Neuronal stem cell (in vitro differentiated cells): ENCODE measurements around the gene EDC3.

Experiments
- DNase-seq: peaks from one replicate; pipeline ENCODE4 v3.0.0-alpha.2; 2013; ENCODE audit warnings: low spot score
- H2AFZ ChIP-seq: one replicate; pipeline ENCODE4 v1.6.1; 2013; ENCODE audit warnings: mild to moderate bottlenecking, low read length, inconsistent platforms
- H2AK5ac ChIP-seq: 2 replicates; pipeline ENCODE4 v1.6.1; 2013; ENCODE audit warnings: low read depth, mild to moderate bottlenecking, inconsistent platforms, low read length, moderate library complexity, mixed read lengths
- H2BK120ac ChIP-seq: 2 replicates; pipeline ENCODE4 v1.6.1; 2013; ENCODE audit warnings: low read depth, mild to moderate bottlenecking, inconsistent platforms, low read length, moderate library complexity, mixed read lengths
- H2BK12ac ChIP-seq: one replicate; pipeline ENCODE4 v1.6.1; 2013; ENCODE audit warnings: low read length, inconsistent platforms
- H2BK15ac ChIP-seq: 2 replicates; pipeline ENCODE4 v1.6.1; 2013; ENCODE audit warnings: mild to moderate bottlenecking, low read length, inconsistent platforms, mixed read lengths
- H2BK5ac ChIP-seq: one replicate; pipeline ENCODE4 v1.6.1; 2013; ENCODE audit warnings: inconsistent platforms, mild to moderate bottlenecking, low read length, moderate library complexity
- H3K14ac ChIP-seq: one replicate; pipeline ENCODE4 v1.6.1; 2013; ENCODE audit warnings: low read length, inconsistent platforms
- H3K18ac ChIP-seq: 2 replicates; pipeline ENCODE4 v1.6.1; 2013; ENCODE audit warnings: low read length, inconsistent platforms
- H3K23ac ChIP-seq: 2 replicates; pipeline ENCODE4 v1.6.1; 2013; ENCODE audit warnings: low read depth, mild to moderate bottlenecking, mixed read lengths, low read length, inconsistent platforms; ENCODE audit not compliant: poor library complexity
- H3K27ac ChIP-seq: replicated peaks from 3 replicates; pipeline ENCODE4 v1.5.1; 2013; ENCODE audit warnings: low read length, inconsistent platforms
- H3K27me3 ChIP-seq, 3 experiments: 2 replicates each; pipeline ENCODE4 v1.6.1; 2013; ENCODE audit warnings: low read length in 3 of 3, mild to moderate bottlenecking in 2 of 3, inconsistent platforms in 1 of 3, low read depth in 1 of 3, mixed read lengths in 1 of 3, moderate library complexity in 1 of 3; ENCODE audit not compliant: control insufficient read depth in 3 of 3, insufficient read depth in 3 of 3
- H3K36me3 ChIP-seq, 2 donors: replicated peaks in 1 of 2; 2 replicates each; pipeline ENCODE4 v1.6.1; 2013; ENCODE audit warnings: low read length in 2 of 2; ENCODE audit not compliant: control insufficient read depth in 2 of 2, insufficient read depth in 2 of 2
- H3K4ac ChIP-seq: 2 replicates; pipeline ENCODE4 v1.6.1; 2013; ENCODE audit warnings: inconsistent platforms, mild to moderate bottlenecking, low read length, moderate library complexity
- H3K4me1 ChIP-seq, 2 donors: 1 replicate in 1 of 2; 2 replicates in 1 of 2; pipeline ENCODE4 v1.6.1; 2013; ENCODE audit warnings: low read length in 2 of 2, low read depth in 1 of 2; ENCODE audit not compliant: control insufficient read depth in 2 of 2, insufficient read depth in 1 of 2
- H3K4me2 ChIP-seq: one replicate; pipeline ENCODE4 v1.6.1; 2013; ENCODE audit warnings: mild to moderate bottlenecking, low read length, inconsistent platforms; ENCODE audit not compliant: insufficient read depth, poor library complexity, severe bottlenecking
- H3K4me3 ChIP-seq, 2 donors: 2 replicates each; pipeline ENCODE4 v1.5.1; 2013; ENCODE audit warnings: low read length in 2 of 2, mild to moderate bottlenecking in 2 of 2, inconsistent platforms in 1 of 2, moderate library complexity in 1 of 2
- H3K79me1 ChIP-seq: one replicate; pipeline ENCODE4 v1.6.1; 2013; ENCODE audit warnings: low read depth, mild to moderate bottlenecking, inconsistent platforms, low read length, moderate library complexity
- H3K9ac ChIP-seq: one replicate; pipeline ENCODE4 v1.6.1; 2013; ENCODE audit warnings: mild to moderate bottlenecking, low read depth, low read length, inconsistent platforms; ENCODE audit not compliant: poor library complexity
- H3K9me3 ChIP-seq, 2 donors: replicated peaks in 1 of 2; 2 replicates each; pipeline versions ENCODE3 to v1.6.1; 2013; ENCODE audit warnings: low read length in 2 of 2, mild to moderate bottlenecking in 2 of 2, inconsistent platforms in 1 of 2, low read depth in 1 of 2, mixed read lengths in 1 of 2, moderate library complexity in 1 of 2; ENCODE audit not compliant: control insufficient read depth in 2 of 2, insufficient read depth in 1 of 2
- H4K8ac ChIP-seq: one replicate; pipeline ENCODE4 v1.6.1; 2013; ENCODE audit warnings: low read depth, mild to moderate bottlenecking, inconsistent platforms, low read length, moderate library complexity
- H4K91ac ChIP-seq: one replicate; pipeline ENCODE4 v1.6.1; 2013; ENCODE audit warnings: low read length, low read depth, mild to moderate bottlenecking, inconsistent platforms; ENCODE audit not compliant: poor library complexity
- WGBS, 2 donors: extraction: QIAGEN DNeasy Blood & Tissue Kit; methylation state at CpG; one replicate each; pipeline ENCODE4 v1.1.7; 2013; ENCODE audit warnings: missing lambda C conversion rate in 2 of 2, mixed read lengths in 1 of 2; ENCODE audit not compliant: insufficient read length in 2 of 2, insufficient replicate concordance in 1 of 2; ENCODE audit errors: extremely low coverage in 2 of 2; 5-methylcytosine and 5-hydroxymethylcytosine counted together

The EDC3 gene

GRCh38 chr15:74628199-74628598, 67.6 kb downstream of the EDC3 start:
- no peaks in the 10 kb centered on the region for H3K9me3 ChIP-seq
- no peaks in the 10 kb centered on the region for H3K27me3 ChIP-seq
- no peak overlapping the region for H3K4ac ChIP-seq
- H3K4me3 ChIP-seq: no peak overlapping the region
- peak overlapping the region; percentile 45 for H3K23ac ChIP-seq
- no peak overlapping the region for H2AFZ ChIP-seq
- H2AK5ac ChIP-seq: no peak overlapping the region
- no peak overlapping the region for H3K27ac ChIP-seq
- H3K18ac ChIP-seq: no peak overlapping the region
- peaks cover 4% of the 10 kb centered on the region for H3K79me1 ChIP-seq
- H3K14ac ChIP-seq: no peak overlapping the region
- H2BK15ac ChIP-seq: no peak overlapping the region
- no peak overlapping the region for H3K4me2 ChIP-seq
- no peak overlapping the region for H2BK12ac ChIP-seq
- H3K4me1 ChIP-seq: no peaks in the 10 kb centered on the region
- no peak for DNase-seq
- H2BK5ac ChIP-seq: no peak overlapping the region
- peaks cover 82 to 100% of the 10 kb centered on the region in 2 donors for H3K36me3 ChIP-seq
- H4K91ac ChIP-seq: no peak overlapping the region
- no peak overlapping the region for H4K8ac ChIP-seq
- no peak overlapping the region for H2BK120ac ChIP-seq
- WGBS, 2 donors: no CpG with 5 or more reads among the region's 3 CpGs
- no peak overlapping the region for H3K9ac ChIP-seq

- H2BK12ac ChIP-seq: no peak overlapping the region
- H3K27ac ChIP-seq: no peak overlapping the region
- H4K8ac ChIP-seq: no peak overlapping the region
- H2AK5ac ChIP-seq: no peak overlapping the region
- no peak overlapping the region for H2BK120ac ChIP-seq
- H3K4me3 ChIP-seq: no peak overlapping the region
- H3K9ac ChIP-seq: no peak overlapping the region
- DNase-seq: no peak
- no peak overlapping the region for H3K18ac ChIP-seq
- no peak overlapping the region for H3K14ac ChIP-seq
- no CpG with 5 or more reads among the region's 5 CpGs for WGBS, 2 donors
- no peak overlapping the region for H3K4ac ChIP-seq
- H3K36me3 ChIP-seq: peaks cover 83 to 100% of the 10 kb centered on the region in 2 donors
- peaks cover 7% of the 10 kb centered on the region for H3K79me1 ChIP-seq
- no peak overlapping the region for H4K91ac ChIP-seq
- no peak overlapping the region for H3K4me2 ChIP-seq
- no peaks in the 10 kb centered on the region for H3K27me3 ChIP-seq
- no peaks in the 10 kb centered on the region for H3K9me3 ChIP-seq
- H3K4me1 ChIP-seq: no peaks in the 10 kb centered on the region
- no peak overlapping the region for H2AFZ ChIP-seq
- H3K23ac ChIP-seq: peak overlapping the region; percentile 67
- no peak overlapping the region for H2BK15ac ChIP-seq
- no peak overlapping the region for H2BK5ac ChIP-seq
Measured at GRCh38 chr15:74627766-74628165, 68.1 kb downstream of the EDC3 start.

DNA sequence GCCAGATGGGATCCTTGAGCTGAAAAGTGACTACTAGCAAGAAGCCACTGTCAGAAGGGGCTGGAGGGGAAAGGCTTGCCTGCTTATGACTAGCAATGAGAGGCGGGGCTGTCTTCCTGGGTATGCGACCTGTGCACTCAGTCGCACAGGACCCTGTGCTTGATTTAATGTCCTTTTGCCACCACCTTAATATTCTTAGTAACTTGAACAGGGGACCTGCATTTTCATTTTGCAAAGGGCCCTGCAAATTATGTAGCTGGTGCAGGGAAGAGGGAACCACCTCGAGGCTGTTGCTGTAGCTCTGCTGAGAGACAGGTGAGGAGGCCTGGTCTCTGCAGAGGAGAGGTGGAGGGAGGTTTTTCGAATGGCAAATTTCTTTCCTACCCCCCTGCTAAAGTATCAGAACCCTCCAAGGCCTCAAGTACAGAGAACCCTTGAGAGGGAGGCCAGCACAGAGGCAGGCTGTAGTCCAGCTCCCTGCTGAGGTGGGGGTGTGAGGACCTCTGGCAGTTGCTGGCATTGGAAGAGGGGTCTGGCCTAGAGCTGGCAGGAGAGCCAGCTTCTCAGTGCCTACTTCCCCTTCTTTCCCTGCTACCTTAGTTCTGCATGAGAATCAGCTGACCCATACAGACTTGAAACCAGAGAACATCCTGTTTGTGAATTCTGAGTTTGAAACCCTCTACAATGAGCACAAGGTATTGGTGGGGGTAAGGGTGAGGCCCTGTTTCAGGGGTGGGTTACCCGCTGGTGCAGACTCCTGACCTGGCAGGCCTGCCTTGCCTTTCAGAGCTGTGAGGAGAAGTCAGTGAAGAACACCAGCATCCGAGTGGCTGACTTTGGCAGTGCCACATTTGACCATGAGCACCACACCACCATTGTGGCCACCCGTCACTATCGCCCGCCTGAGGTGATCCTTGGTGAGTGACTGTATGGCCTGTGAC, 68.8 kb downstream of the EDC3 start:
- WGBS, 2 donors: no CpG with 5 or more reads among the region's 10 CpGs
- Histone ChIP-seq H3K4ac (no peak overlapping the region), H3K36me3 (peaks cover 85 to 100% of the 10 kb centered on the region in 2 donors), H2BK5ac (no peak overlapping the region), H3K4me3 (no peak overlapping the region), H3K4me1 (no peaks in the 10 kb centered on the region), H4K91ac (no peak overlapping the region), H2BK12ac (no peak overlapping the region), H3K9ac (no peak overlapping the region), H3K18ac (no peak overlapping the region), H3K27ac (no peak overlapping the region), H2BK15ac (no peak overlapping the region), H2AFZ (no peak overlapping the region), H3K23ac (peak overlapping the region; percentile 67), H4K8ac (no peak overlapping the region), H3K27me3 (no peaks in the 10 kb centered on the region), H3K79me1 (peaks cover 7% of the 10 kb centered on the region), H2AK5ac (no peak overlapping the region), H3K4me2 (no peak overlapping the region), H3K9me3 (no peaks in the 10 kb centered on the region), H3K14ac (no peak overlapping the region), H2BK120ac (no peak overlapping the region)
- no peak for DNase-seq

DNA sequence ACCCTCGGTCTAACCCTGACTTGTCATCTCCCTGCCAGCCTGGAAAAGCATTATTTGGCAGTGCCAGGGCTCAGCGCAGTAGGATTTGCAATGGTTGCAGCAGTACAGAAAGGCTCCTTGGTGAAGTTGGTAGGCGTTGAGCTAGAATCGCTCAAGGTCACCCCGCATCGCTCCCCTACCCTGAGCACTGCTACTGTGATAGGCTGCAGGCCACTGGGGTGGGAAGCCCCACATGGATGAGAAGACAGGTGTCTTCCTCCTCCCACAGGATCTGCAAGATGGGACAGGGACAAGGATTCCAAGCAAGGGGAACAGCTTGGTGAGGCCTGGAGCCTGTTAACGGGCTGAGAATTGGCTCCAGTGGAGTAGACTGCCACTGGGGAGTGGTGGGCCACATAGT, 69.5 kb downstream of the EDC3 start:
- Histone ChIP-seq H3K27me3 (no peaks in the 10 kb centered on the region), H3K27ac (no peak overlapping the region), H2BK15ac (no peak overlapping the region), H2BK5ac (no peak overlapping the region), H2AK5ac (no peak overlapping the region), H3K36me3 (peaks cover 90 to 100% of the 10 kb centered on the region in 2 donors), H4K8ac (no peak overlapping the region), H3K4me2 (no peak overlapping the region), H3K9me3 (no peaks in the 10 kb centered on the region), H2BK12ac (no peak overlapping the region), H3K79me1 (peaks cover 10% of the 10 kb centered on the region), H3K4me1 (no peaks in the 10 kb centered on the region), H3K9ac (no peak overlapping the region), H2AFZ (no peak overlapping the region), H3K4ac (no peak overlapping the region), H3K4me3 (no peak overlapping the region), H3K14ac (no peak overlapping the region), H3K18ac (no peak overlapping the region), H3K23ac (no peak overlapping the region), H4K91ac (no peak overlapping the region), H2BK120ac (no peak overlapping the region)
- DNase-seq: no peak
- no CpG with 5 or more reads among the region's 7 CpGs for WGBS, 2 donors
